Hepatocyte (in vitro differentiated cells): Measurements from ENCODE around the gene ARFRP1. TPM values are rescaled to one million over a fixed set of nuclear protein-coding genes. Genes with fewer than 3 reads are reported as not detected.

ENCODE experiments used
- DNase-seq: peaks from one replicate; pipeline ENCODE4 v3.0.0-alpha.2; 2016; ENCODE audit warnings: low spot score
- H2AFZ ChIP-seq: fragments of 200-600 bp; sonication (generic); 2 replicates; pipeline ENCODE4 v1.6.0; 2016; ENCODE audit warnings: antibody characterized with exemption, mild to moderate bottlenecking
- H3K27ac ChIP-seq: fragments of 200-600 bp; sonication (generic); 2 replicates; pipeline ENCODE4 v1.5.1; 2016; ENCODE audit warnings: mild to moderate bottlenecking
- H3K27me3 ChIP-seq: fragments of 200-600 bp; sonication (generic); 2 replicates; pipeline ENCODE4 v1.6.1; 2016
- H3K36me3 ChIP-seq: fragments of 200-600 bp; sonication (generic); replicated peaks from 2 replicates; pipeline ENCODE4 v1.5.1; 2016; ENCODE audit warnings: low read depth; ENCODE audit not compliant: insufficient read depth
- H3K4me1 ChIP-seq: fragments of 200-600 bp; sonication (generic); 2 replicates; pipeline ENCODE4 v1.5.1; 2016; ENCODE audit warnings: mild to moderate bottlenecking, moderate library complexity; ENCODE audit not compliant: insufficient read depth
- H3K4me2 ChIP-seq: fragments of 200-600 bp; sonication (generic); 2 replicates; pipeline ENCODE4 v1.6.0; 2016
- H3K4me3 ChIP-seq: fragments of 200-600 bp; sonication (generic); 2 replicates; pipeline ENCODE4 v1.5.1; 2016; ENCODE audit warnings: mild to moderate bottlenecking
- H3K79me2 ChIP-seq: fragments of 200-600 bp; sonication (generic); 2 replicates; pipeline ENCODE4 v1.6.0; 2017; ENCODE audit warnings: mild to moderate bottlenecking
- H3K9me2 ChIP-seq: fragments of 200-600 bp; sonication (generic); replicated peaks from 2 replicates; pipeline ENCODE4 v1.6.0; 2017; ENCODE audit warnings: mild to moderate bottlenecking; ENCODE audit not compliant: insufficient read depth
- H3K9me3 ChIP-seq: fragments of 200-600 bp; sonication (generic); 2 replicates; pipeline ENCODE4 v1.5.1; 2016; ENCODE audit warnings: low read depth, mild to moderate bottlenecking
- H4K20me1 ChIP-seq: fragments of 200-600 bp; sonication (generic); 2 replicates; pipeline ENCODE4 v1.6.0; 2016; ENCODE audit warnings: mild to moderate bottlenecking; ENCODE audit not compliant: insufficient read depth, poor library complexity, severe bottlenecking
- CTCF ChIP-seq: fragments of 200-600 bp; sonication (generic); IDR thresholded peaks from 2 replicates; pipeline ENCODE4 v1.5.1; 2016; ENCODE audit warnings: antibody characterized with exemption, mild to moderate bottlenecking; ENCODE audit not compliant: poor library complexity
- EZH2 ChIP-seq: fragments of 200-600 bp; sonication (generic); IDR thresholded peaks from 2 replicates; pipeline ENCODE4 v1.6.1; 2016; ENCODE audit warnings: antibody characterized with exemption, mild to moderate bottlenecking, borderline replicate concordance
- EZH2phosphoT487 ChIP-seq: fragments of 200-600 bp; sonication (generic); IDR thresholded peaks from one replicate; pipeline ENCODE4 v1.6.1; 2018; ENCODE audit warnings: antibody characterized with exemption, mild to moderate bottlenecking, low read depth, moderate library complexity; ENCODE audit not compliant: unreplicated experiment, severe bottlenecking
- WGBS: methylation state at CpG from one replicate; pipeline ENCODE4 v1.1.6; 2016; ENCODE audit warnings: low lambda C conversion rate; ENCODE audit errors: missing lambda C conversion rate; 5-methylcytosine and 5-hydroxymethylcytosine counted together
- polyA plus RNA-seq: library from polyadenylated mRNA; unstranded; fragments of >200 nt; fragmentation: Nextera tagmentation; extraction: Ambion mirVana; gene quantifications from 2 replicates; pipeline ENCODE4 v1.2.1, GENCODE V29; 2016
- total RNA-seq: library from RNA; depleted of rRNA; stranded (reverse); fragments of >200 nt; gene quantifications from 2 replicates; pipeline ENCODE4 v1.2.3, GENCODE V29; 2014

The ARFRP1 gene
- total and polyA plus RNA-seq, 2 experiments from 2014 or later, result 31.5 to 38.0 TPM

- Histone ChIP-seq H4K20me1 (no peaks in the 10 kb centered on the region), H3K9me3 (no peaks in the 10 kb centered on the region), H3K27ac (no peak overlapping the region), H3K4me2 (no peak overlapping the region), H3K4me3 (no peak overlapping the region), H3K36me3 (no peaks in the 10 kb centered on the region), H2AFZ (no peak overlapping the region), H3K9me2 (no peaks in the 10 kb centered on the region), H3K79me2 (peaks cover 4% of the 10 kb centered on the region), H3K4me1 (no peaks in the 10 kb centered on the region), H3K27me3 (no peaks in the 10 kb centered on the region)
- TF ChIP-seq CTCF (no peak), EZH2phosphoT487 (no peak), EZH2 (no peak)
- 88% methylated on average over 18 of the region's 18 CpGs for WGBS
- DNase-seq, result no peak
Measured at GRCh38 chr20:63664861-63665594, 42.7 kb downstream of the ARFRP1 start.

GRCh38 chr20:63664143-63664851, 43.5 kb downstream of the ARFRP1 start:
- no peak overlapping the region for H3K27ac ChIP-seq
- no peaks in the 10 kb centered on the region for H3K9me3 ChIP-seq
- no peak for DNase-seq
- peaks cover 9% of the 10 kb centered on the region for H3K79me2 ChIP-seq
- 97% methylated on average over 22 of the region's 22 CpGs for WGBS
- H3K27me3 ChIP-seq, result no peaks in the 10 kb centered on the region
- no peaks in the 10 kb centered on the region for H3K9me2 ChIP-seq
- H3K4me1 ChIP-seq, result peaks cover 3% of the 10 kb centered on the region
- no peak for TF ChIP-seq EZH2
- TF ChIP-seq CTCF, result no peak
- TF ChIP-seq EZH2phosphoT487, result no peak
- H2AFZ ChIP-seq, result no peak overlapping the region
- H3K36me3 ChIP-seq, result no peaks in the 10 kb centered on the region
- H3K4me3 ChIP-seq, result no peak overlapping the region
- H3K4me2 ChIP-seq, result no peak overlapping the region
- H4K20me1 ChIP-seq, result no peaks in the 10 kb centered on the region

- peaks cover 10% of the 10 kb centered on the region for H3K79me2 ChIP-seq
- H3K36me3 ChIP-seq, result no peaks in the 10 kb centered on the region
- no peaks in the 10 kb centered on the region for H3K9me3 ChIP-seq
- H3K4me2 ChIP-seq, result no peak overlapping the region
- no peak overlapping the region for H3K4me3 ChIP-seq
- H4K20me1 ChIP-seq, result no peaks in the 10 kb centered on the region
- no peaks in the 10 kb centered on the region for H3K9me2 ChIP-seq
- 97% methylated on average over 26 of the region's 26 CpGs for WGBS
- H3K27ac ChIP-seq, result no peak overlapping the region
- no peaks in the 10 kb centered on the region for H3K27me3 ChIP-seq
- TF ChIP-seq EZH2, result no peak
- TF ChIP-seq CTCF, result no peak
- no peak for TF ChIP-seq EZH2phosphoT487
- no peak for DNase-seq
- H3K4me1 ChIP-seq, result peaks cover 7% of the 10 kb centered on the region
- H2AFZ ChIP-seq, result no peak overlapping the region
Measured at GRCh38 chr20:63663332-63664066, 44.3 kb downstream of the ARFRP1 start.
